NCI-H146 (cell line): ENCODE results near the gene FOXP2.
"Not testable (repeated sequence)": the region's sequence is repeated elsewhere in the genome, so short reads cannot be mapped to it uniquely, and the experiment has no call there.

ENCODE experiments used
- DNase-seq: peaks from one replicate; lab custom pipeline; 2025; lab: John Stamatoyannopoulos, UW

The FOXP2 gene

GRCh38 chr7:114414156-114415063 lies at the start of gene FOXP2:
TSS of gene FOXP2 (plus strand) at chr7:114414815. CDS start at chr7:114426512, 11,697 bp downstream.
- peak; percentile 71 for DNase-seq

GRCh38 chr7:114365791-114366190 lies 48.8 kb upstream of the FOXP2 start:
- DNase-seq, result peak; percentile 4

GRCh38 chr7:114368492-114368891 lies 46.1 kb upstream of the FOXP2 start:
- no peak for DNase-seq

GRCh38 chr7:114369294-114369693 lies 45.3 kb upstream of the FOXP2 start:
- no peak for DNase-seq

- DNase-seq, result no peak
Observed at GRCh38 chr7:114372619-114373018, 42.0 kb upstream of the FOXP2 start.

GRCh38 chr7:114375907-114376306 lies 38.7 kb upstream of the FOXP2 start:
- no peak for DNase-seq

- DNase-seq, result not testable (repeated sequence)
Observed at GRCh38 chr7:114383946-114384345, 30.7 kb upstream of the FOXP2 start.

GRCh38 chr7:114384346-114384745 lies 30.3 kb upstream of the FOXP2 start:
- not testable (repeated sequence) for DNase-seq

- DNase-seq, result no peak
Observed at GRCh38 chr7:114388021-114388420, 26.6 kb upstream of the FOXP2 start.

GRCh38 chr7:114392686-114393085 lies 21.9 kb upstream of the FOXP2 start:
- DNase-seq, result no peak

- no peak for DNase-seq
Observed at GRCh38 chr7:114402876-114403635, 11.6 kb upstream of the FOXP2 start.

- peak; percentile 40 for DNase-seq
Observed at GRCh38 chr7:114405427-114405826, 9.2 kb upstream of the FOXP2 start.

GRCh38 chr7:114409750-114410149 lies 4.9 kb upstream of the FOXP2 start:
- DNase-seq, result no peak

GRCh38 chr7:114412548-114412947 lies 2.1 kb upstream of the FOXP2 start:
- peak; percentile 95 for DNase-seq

- DNase-seq, result peak; percentile 25
Observed at GRCh38 chr7:114413761-114414155, 857 bp upstream of the FOXP2 start.

GRCh38 chr7:114415064-114415989 lies 712 bp downstream of the FOXP2 start:
- DNase-seq, result peak; percentile 60

- peak; percentile 29 for DNase-seq
Observed at GRCh38 chr7:114416129-114416990, 1.7 kb downstream of the FOXP2 start.

GRCh38 chr7:114417290-114417689 lies 2.7 kb downstream of the FOXP2 start:
- DNase-seq, result peak; percentile 7

- peak; percentile 89 for DNase-seq
Observed at GRCh38 chr7:114418117-114418516, 3.5 kb downstream of the FOXP2 start.

- no peak for DNase-seq
Observed at GRCh38 chr7:114419441-114420272, 5.0 kb downstream of the FOXP2 start.
